Neural cell (in vitro differentiated cells): Measurements from ENCODE around the gene FAM53C. TPM values are rescaled to one million over a fixed set of nuclear protein-coding genes. Genes with fewer than 3 reads are reported as not detected.
A peak's percentile ranks its signal among the peaks of the same experiment; 100 is the strongest.

Experiments used
- H2AFZ ChIP-seq: fragments of 200-600, 300-800 bp; sonication (generic), shearing (Covaris generic); 2 replicates; pipeline ENCODE4 v1.6.0; 2014; ENCODE audit warnings: low read depth, mild to moderate bottlenecking, antibody characterized with exemption, low read length, moderate library complexity
- H3F3A ChIP-seq: fragments of 200-600 bp; shearing (Covaris generic); 2 replicates; pipeline ENCODE4 v1.6.1; 2016; ENCODE audit warnings: mild to moderate bottlenecking, moderate library complexity, mixed read lengths, antibody characterized with exemption, low read length; ENCODE audit not compliant: insufficient read depth, poor library complexity, severe bottlenecking
- H3K27ac ChIP-seq: fragments of 200-600, 300-800 bp; sonication (generic), shearing (Covaris generic); 2 replicates; pipeline ENCODE4 v1.5.1; 2014; ENCODE audit warnings: mild to moderate bottlenecking, low read length, moderate library complexity
- H3K27me3 ChIP-seq: fragments of 300-800, 200-600 bp; sonication (generic), shearing (Covaris generic); 2 replicates; pipeline ENCODE4 v1.6.0; 2014; ENCODE audit warnings: mild to moderate bottlenecking, low read depth, low read length, moderate library complexity; ENCODE audit not compliant: insufficient read depth
- H3K36me3 ChIP-seq: fragments of 300-800, 200-600 bp; sonication (generic), shearing (Covaris generic); 2 replicates; pipeline ENCODE4 v1.5.1; 2014; ENCODE audit warnings: mild to moderate bottlenecking, antibody characterized with exemption, low read length, moderate library complexity; ENCODE audit not compliant: insufficient read depth
- H3K4me2 ChIP-seq: fragments of 300-800, 200-600 bp; sonication (generic), shearing (Covaris generic); 2 replicates; pipeline ENCODE4 v1.6.0; 2014; ENCODE audit warnings: mild to moderate bottlenecking, low read length
- H3K4me3 ChIP-seq: fragments of 300-800, 200-600 bp; sonication (generic), shearing (Covaris generic); 2 replicates; pipeline ENCODE4 v1.5.1; 2014; ENCODE audit warnings: mild to moderate bottlenecking, low read length, moderate library complexity
- H3K79me2 ChIP-seq: fragments of 200-600 bp; shearing (Covaris generic); replicated peaks from 2 replicates; pipeline ENCODE4 v1.6.0; 2014; ENCODE audit warnings: mild to moderate bottlenecking, low read length, moderate library complexity; ENCODE audit not compliant: insufficient read depth
- H3K9ac ChIP-seq: fragments of 300-800, 200-600 bp; sonication (generic), shearing (Covaris generic); 2 replicates; pipeline ENCODE4 v1.6.1; 2016; ENCODE audit warnings: mild to moderate bottlenecking, low read length, mixed read lengths
- H3K9me2 ChIP-seq: fragments of 200-600 bp; shearing (Covaris generic); 2 replicates; pipeline ENCODE4 v1.6.1; 2016; ENCODE audit warnings: mild to moderate bottlenecking, low read length, mixed read lengths; ENCODE audit not compliant: insufficient read depth
- H3K9me3 ChIP-seq: fragments of 200-600, 300-800 bp; sonication (generic), shearing (Covaris generic); 2 replicates; pipeline ENCODE4 v1.6.1; 2016; ENCODE audit warnings: mild to moderate bottlenecking, mixed run types, low read length, moderate library complexity, mixed read lengths
- H4K20me1 ChIP-seq: fragments of 200-600 bp; shearing (Covaris generic); 2 replicates; pipeline ENCODE4 v1.6.1; 2016; ENCODE audit warnings: mild to moderate bottlenecking, mixed run types; ENCODE audit not compliant: insufficient read depth
- EP300 ChIP-seq: fragments of 450-650 bp; conservative IDR thresholded peaks from 2 replicates; pipeline ENCODE4 v1.6.1; 2014; ENCODE audit warnings: antibody characterized with exemption, mild to moderate bottlenecking, moderate library complexity; ENCODE audit not compliant: poor library complexity, severe bottlenecking
- EZH2 ChIP-seq: fragments of 200-600, 300-800 bp; shearing (Covaris generic), sonication (generic); IDR thresholded peaks from 2 replicates; pipeline ENCODE4 v1.6.1; 2014; ENCODE audit warnings: antibody characterized with exemption, low read length, borderline replicate concordance, mild to moderate bottlenecking; ENCODE audit not compliant: insufficient read depth, poor library complexity, severe bottlenecking
- MXI1 ChIP-seq: fragments of 450-650 bp; conservative IDR thresholded peaks from 2 replicates; pipeline ENCODE4 v1.6.1; 2014; ENCODE audit warnings: antibody characterized with exemption, mild to moderate bottlenecking; ENCODE audit not compliant: poor library complexity, severe bottlenecking
- POLR2AphosphoS5 ChIP-seq: IDR thresholded peaks from 2 replicates; pipeline ENCODE4 v1.6.1; 2012
- RAD21 ChIP-seq: fragments of 450-650 bp; conservative IDR thresholded peaks from 2 replicates; pipeline ENCODE4 v1.6.1; 2014; ENCODE audit warnings: antibody characterized with exemption, mild to moderate bottlenecking, moderate library complexity
- SMC3 ChIP-seq: fragments of 450-650 bp; conservative IDR thresholded peaks from 2 replicates; pipeline ENCODE4 v1.6.1; 2014; ENCODE audit warnings: antibody characterized with exemption, mild to moderate bottlenecking, moderate library complexity; ENCODE audit not compliant: poor library complexity
- TAF1 ChIP-seq: IDR thresholded peaks from 2 replicates; pipeline ENCODE4 v1.6.1; 2012; ENCODE audit warnings: low read depth
- polyA plus RNA-seq: library from polyadenylated mRNA; depleted of rRNA; stranded (reverse); fragments of >200 nt; gene quantifications from 2 replicates; pipeline ENCODE4 v1.2.3, GENCODE V29; 2014
- TF ChIP-seq, protein P1 (sequence below): fragments of 450-650 bp; IDR thresholded peaks from 2 replicates; pipeline ENCODE4 v1.5.1; 2014; ENCODE audit warnings: antibody characterized with exemption, mild to moderate bottlenecking, moderate library complexity; ENCODE audit not compliant: poor library complexity, severe bottlenecking
- TF ChIP-seq, protein P2 (sequence below): IDR thresholded peaks from 2 replicates; pipeline ENCODE4 v1.6.1; 2012; ENCODE audit warnings: borderline replicate concordance

Gene FAM53C
- polyA plus RNA-seq, 1 donor from 2014 or later: 44.2 TPM

DNA sequence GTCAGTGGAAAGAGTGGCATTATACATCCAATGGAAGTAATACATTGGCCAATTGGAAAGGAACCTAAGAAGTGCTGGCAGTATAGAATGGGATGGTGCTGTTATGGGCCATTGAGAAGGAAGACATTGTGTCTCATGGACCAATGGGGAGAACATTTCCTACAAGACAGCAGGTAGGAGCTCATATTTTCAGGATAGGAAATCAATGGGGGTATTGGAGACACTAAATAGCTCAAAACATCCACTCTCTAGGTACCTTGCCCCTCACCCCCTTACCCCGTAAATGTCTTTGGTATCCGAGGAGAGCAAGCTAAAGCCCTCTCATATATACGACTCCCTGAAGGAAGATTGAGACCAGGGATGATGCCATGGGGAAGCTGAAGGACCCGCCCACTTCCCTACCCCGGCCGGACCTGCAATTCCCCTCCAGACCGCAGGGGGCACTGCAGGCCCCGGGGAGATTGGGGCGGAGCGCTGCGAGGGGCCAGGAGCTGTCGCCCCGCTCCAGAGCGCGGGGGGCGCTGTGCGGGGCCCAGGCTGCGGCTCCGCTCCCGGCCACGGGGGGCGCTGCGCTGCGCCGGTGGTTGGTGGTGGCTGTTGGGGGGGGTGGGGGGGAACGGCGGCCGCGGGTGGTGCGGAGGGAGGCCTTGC lies 14.1 kb downstream of the FAM53C start, which contains the start of gene KDM3B:
Gene KDM3B (plus strand): TSS at position 615 of the 651 bp plus-strand sequence. CDS start 111 bp downstream, outside the sequence.
- Histone ChIP-seq H2AFZ (peak within 1 kb of the TSS; percentile 85), H3K4me2 (peak within 1 kb of the TSS; percentile 96), H3K27ac (peak within 1 kb of the TSS; percentile 79), H3F3A (no peaks in the 10 kb centered on the region), H3K9me2 (no peaks in the 10 kb centered on the region), H3K9ac (peak within 1 kb of the TSS; percentile 92), H3K27me3 (no peaks in the 10 kb centered on the region), H3K9me3 (no peaks in the 10 kb centered on the region), H4K20me1 (no peaks in the 10 kb centered on the region), H3K36me3 (peaks cover 5% of the 10 kb centered on the region), H3K79me2 (peaks cover 41% of the 10 kb centered on the region), H3K4me3 (peak within 1 kb of the TSS; percentile 100)
- TF ChIP-seq EP300: peak; percentile 28
- peak; percentile 42 for TF ChIP-seq SMC3
- TF ChIP-seq MXI1: peak; percentile 26
- no peak for TF ChIP-seq EZH2
- TF ChIP-seq, protein P1, sequence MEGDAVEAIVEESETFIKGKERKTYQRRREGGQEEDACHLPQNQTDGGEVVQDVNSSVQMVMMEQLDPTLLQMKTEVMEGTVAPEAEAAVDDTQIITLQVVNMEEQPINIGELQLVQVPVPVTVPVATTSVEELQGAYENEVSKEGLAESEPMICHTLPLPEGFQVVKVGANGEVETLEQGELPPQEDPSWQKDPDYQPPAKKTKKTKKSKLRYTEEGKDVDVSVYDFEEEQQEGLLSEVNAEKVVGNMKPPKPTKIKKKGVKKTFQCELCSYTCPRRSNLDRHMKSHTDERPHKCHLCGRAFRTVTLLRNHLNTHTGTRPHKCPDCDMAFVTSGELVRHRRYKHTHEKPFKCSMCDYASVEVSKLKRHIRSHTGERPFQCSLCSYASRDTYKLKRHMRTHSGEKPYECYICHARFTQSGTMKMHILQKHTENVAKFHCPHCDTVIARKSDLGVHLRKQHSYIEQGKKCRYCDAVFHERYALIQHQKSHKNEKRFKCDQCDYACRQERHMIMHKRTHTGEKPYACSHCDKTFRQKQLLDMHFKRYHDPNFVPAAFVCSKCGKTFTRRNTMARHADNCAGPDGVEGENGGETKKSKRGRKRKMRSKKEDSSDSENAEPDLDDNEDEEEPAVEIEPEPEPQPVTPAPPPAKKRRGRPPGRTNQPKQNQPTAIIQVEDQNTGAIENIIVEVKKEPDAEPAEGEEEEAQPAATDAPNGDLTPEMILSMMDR: peak; percentile 100
- TF ChIP-seq, protein P2, sequence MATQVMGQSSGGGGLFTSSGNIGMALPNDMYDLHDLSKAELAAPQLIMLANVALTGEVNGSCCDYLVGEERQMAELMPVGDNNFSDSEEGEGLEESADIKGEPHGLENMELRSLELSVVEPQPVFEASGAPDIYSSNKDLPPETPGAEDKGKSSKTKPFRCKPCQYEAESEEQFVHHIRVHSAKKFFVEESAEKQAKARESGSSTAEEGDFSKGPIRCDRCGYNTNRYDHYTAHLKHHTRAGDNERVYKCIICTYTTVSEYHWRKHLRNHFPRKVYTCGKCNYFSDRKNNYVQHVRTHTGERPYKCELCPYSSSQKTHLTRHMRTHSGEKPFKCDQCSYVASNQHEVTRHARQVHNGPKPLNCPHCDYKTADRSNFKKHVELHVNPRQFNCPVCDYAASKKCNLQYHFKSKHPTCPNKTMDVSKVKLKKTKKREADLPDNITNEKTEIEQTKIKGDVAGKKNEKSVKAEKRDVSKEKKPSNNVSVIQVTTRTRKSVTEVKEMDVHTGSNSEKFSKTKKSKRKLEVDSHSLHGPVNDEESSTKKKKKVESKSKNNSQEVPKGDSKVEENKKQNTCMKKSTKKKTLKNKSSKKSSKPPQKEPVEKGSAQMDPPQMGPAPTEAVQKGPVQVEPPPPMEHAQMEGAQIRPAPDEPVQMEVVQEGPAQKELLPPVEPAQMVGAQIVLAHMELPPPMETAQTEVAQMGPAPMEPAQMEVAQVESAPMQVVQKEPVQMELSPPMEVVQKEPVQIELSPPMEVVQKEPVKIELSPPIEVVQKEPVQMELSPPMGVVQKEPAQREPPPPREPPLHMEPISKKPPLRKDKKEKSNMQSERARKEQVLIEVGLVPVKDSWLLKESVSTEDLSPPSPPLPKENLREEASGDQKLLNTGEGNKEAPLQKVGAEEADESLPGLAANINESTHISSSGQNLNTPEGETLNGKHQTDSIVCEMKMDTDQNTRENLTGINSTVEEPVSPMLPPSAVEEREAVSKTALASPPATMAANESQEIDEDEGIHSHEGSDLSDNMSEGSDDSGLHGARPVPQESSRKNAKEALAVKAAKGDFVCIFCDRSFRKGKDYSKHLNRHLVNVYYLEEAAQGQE: peak; percentile 64
- peak; percentile 32 for TF ChIP-seq RAD21
- no peak for TF ChIP-seq POLR2AphosphoS5
- no peak for TF ChIP-seq TAF1

DNA sequence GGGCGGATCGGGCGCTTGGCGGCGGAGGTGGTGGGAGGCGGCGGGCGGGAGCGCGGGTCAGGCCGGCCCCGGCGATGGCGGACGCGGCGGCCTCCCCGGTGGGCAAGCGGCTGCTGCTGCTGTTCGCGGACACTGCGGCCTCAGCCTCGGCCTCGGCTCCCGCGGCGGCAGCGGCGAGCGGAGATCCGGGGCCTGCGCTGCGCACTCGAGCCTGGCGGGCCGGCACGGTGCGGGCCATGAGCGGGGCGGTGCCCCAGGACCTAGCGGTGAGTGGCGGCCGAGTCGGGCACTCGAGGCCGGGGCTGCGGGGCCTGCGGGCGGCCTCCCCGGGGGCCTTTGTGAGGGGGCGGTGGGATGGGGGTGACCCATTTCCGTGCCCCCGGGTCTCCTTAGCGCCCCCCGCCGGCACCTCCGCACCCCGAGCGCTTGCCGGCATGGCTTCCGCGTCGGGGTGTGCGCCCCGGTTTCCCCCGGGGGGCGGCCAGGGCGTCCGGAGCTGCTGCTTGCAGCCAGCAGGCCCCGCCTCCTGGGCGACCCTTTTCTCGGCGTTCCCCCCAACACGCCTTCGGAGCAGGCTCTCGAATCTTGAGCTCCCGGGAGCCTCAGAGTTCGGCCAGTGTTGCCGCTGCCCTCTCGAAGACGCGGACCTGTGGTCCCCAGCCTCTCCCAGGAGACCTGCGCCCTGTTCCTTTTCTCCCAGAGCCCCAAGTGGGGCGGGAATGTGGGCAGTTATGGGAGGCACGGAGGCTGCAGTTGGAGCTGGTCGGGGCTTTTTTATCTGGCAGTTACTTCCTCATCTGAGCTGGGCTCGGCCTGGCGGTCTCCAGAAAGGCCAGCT lies 14.9 kb downstream of the FAM53C start:
- H3K27ac ChIP-seq: peak overlapping the region; percentile 79

More for the DNA sequence above, 14.9 kb downstream of the FAM53C start:
- Histone ChIP-seq H3K4me2 (peak overlapping the region; percentile 96), H4K20me1 (no peaks in the 10 kb centered on the region), H3K79me2 (peaks cover 48% of the 10 kb centered on the region), H3K36me3 (peaks cover 5% of the 10 kb centered on the region), H3F3A (no peaks in the 10 kb centered on the region), H2AFZ (peak overlapping the region; percentile 85), H3K27me3 (no peaks in the 10 kb centered on the region), H3K4me3 (peak overlapping the region; percentile 100), H3K9me3 (no peaks in the 10 kb centered on the region), H3K9me2 (no peaks in the 10 kb centered on the region), H3K9ac (peak overlapping the region; percentile 92)
- TF ChIP-seq SMC3: no peak
- no peak for TF ChIP-seq EZH2
- TF ChIP-seq, protein P2: peak; percentile 7
- TF ChIP-seq EP300: peak; percentile 2
- TF ChIP-seq MXI1: peak; percentile 36
- TF ChIP-seq POLR2AphosphoS5: peak; percentile 68
- TF ChIP-seq, protein P1: peak; percentile 51
- TF ChIP-seq TAF1: no peak
- no peak for TF ChIP-seq RAD21
